GM19463 (cell line): Measurements from ENCODE around the gene CCDC57.
"Not testable (repeated sequence)": the region's sequence is repeated elsewhere in the genome, so short reads cannot be mapped to it uniquely, and the experiment has no call there.

Experiments
- ATAC-seq: cut with Tn5 transposase; IDR thresholded peaks from one replicate; pipeline ENCODE4 v1.9.1; 2021; ENCODE audit warnings: mild to moderate bottlenecking, moderate library complexity; ENCODE audit not compliant: unreplicated experiment

CCDC57 gene

DNA sequence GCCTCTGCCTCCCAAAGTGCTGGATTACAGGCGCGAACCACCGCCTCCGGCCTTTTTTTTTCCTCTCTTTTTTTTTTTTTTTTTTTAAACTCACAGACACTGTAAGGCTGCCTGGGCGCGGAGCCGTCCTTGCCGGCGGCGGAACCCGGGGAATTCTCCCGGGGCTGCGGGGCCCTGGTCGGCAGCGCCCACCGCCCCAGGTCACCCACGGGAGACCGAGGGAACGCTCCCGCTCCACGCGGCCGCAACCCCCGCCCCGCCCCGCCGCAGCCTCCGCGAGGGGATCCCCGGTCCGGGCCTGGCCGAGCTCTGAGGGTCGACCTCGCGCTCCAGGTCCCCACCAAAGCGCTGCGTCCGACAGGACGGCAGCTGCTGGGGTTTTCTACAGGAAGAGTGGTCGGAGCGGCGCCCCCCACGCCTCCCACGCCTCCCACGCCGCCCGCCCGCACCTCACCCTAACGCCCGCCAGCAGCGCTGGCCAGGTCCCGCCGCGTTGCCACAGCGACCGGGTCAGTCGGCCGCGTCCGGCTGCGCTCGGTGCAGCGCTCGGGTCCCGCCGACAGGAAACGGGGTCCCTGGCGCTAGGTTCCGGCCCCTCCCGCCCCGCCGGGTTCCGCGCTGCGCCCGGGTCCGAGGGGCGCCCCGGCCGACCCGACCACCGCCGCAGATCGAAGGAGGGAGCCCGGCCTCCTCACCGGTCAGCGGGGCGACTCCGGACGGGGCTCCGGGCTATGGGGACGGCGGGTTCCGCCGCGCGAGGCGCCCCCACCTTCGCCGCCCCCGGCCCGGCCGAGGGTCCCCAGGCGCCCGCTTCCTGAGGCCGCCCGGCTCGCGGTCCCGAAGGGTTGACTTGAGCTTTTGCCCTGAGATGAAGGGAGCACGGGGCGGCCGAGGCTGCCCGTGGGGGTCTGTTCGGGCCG, at the start of gene CCDC57:
Gene CCDC57, minus strand, starts transcription at position 512 of the 920 bp plus-strand sequence. CDS start 10,898 bp downstream, outside the sequence.
- peak; percentile 40 for ATAC-seq

DNA sequence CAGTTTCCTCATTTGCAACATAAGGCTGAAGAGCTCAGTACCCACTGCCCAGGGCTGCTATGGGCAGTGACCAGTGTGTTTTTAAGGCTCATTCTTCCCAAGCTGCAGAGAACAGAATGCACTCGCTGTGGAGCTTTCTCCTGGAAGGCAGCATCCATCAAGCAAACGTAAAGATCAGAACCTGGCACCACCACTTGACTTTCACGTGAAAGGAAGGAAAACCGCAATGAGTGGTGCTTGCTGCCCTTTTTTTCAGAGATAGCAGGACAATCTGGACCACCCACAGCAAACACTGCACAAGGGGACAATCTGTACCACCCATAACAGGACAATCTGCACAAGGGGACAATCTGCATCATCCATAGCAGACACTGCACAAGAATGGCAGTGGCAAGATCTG, 49.7 kb upstream of the CCDC57 start:
- ATAC-seq: no peak

DNA sequence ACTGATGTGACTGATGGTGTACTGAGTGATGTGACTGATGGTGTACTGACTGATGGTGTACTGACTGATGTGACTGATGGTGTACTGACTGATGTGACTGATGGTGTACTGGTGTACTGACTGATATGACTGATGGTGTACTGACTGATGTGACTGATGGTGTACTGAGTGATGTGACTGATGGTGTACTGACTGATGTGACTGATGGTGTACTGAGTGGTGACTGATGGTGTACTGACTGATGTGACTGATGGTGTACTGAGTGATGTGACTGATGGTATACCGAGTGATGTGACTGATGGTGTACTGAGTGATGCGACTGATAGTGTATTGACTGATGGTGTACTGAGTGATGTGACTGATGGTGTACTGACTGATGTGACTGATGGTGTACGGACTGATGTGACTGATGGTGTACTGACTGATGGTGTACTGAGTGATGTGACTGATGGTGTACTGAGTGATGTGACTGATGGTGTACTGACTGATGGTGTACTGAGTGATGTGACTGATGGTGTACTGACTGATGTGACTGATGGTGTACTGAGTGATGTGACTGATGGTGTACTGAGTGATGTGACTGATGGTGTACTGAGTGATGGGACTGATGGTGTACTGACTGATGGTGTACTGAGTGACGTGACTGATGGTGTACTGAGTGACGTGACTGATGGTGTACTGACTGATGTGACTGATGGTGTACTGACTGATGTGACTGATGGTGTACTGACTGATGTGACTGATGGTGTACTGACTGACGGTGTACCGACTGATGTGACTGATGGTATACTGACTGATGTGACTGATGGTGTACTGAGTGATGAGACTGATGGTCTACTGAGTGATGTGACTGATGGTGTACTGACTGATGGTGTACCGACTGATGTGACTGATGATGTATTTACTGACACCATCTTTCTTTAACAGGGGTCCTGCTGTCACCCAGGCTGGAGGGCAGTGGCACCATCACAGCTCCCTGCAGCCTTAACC, 47.6 kb upstream of the CCDC57 start:
- not testable (repeated sequence) for ATAC-seq

GRCh38 chr17:82258555-82258954, 45.9 kb upstream of the CCDC57 start:
- no peak for ATAC-seq

GRCh38 chr17:82257473-82257872, 44.8 kb upstream of the CCDC57 start:
- ATAC-seq: no peak

DNA sequence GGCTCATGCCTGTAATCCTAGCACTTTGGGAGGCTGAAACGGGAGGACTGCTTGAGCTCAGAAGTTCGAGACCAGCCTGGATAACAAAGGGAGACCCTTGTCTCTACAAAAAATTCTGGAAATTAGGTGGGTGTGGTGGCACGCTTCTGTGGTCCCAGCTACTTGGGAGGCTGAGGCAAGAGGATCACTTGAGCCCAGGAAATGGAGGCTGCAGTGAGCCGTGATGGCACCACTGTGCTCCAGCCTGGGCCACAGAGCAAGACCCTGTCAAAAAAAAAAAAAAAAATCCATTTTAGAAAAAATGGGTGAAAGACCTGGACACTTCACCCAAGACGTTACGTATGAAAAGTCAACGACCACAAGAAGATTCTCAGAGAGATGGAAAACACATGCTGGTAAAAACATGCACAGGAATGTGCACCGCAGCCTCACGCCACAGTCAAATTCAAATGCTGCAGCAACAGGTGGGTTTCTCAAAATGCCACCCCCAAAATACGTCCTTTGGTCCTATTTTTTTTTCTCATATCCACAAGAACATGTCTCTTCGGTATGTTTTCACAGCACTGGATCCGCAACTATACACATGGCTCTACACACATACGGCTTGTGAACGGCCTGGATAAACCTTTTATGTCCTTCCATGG, 43.7 kb upstream of the CCDC57 start:
- ATAC-seq: no peak

- ATAC-seq: no peak
Observed at GRCh38 chr17:82255402-82255972, 42.8 kb upstream of the CCDC57 start.

GRCh38 chr17:82254746-82255145, 42.1 kb upstream of the CCDC57 start:
- not testable (repeated sequence) for ATAC-seq

DNA sequence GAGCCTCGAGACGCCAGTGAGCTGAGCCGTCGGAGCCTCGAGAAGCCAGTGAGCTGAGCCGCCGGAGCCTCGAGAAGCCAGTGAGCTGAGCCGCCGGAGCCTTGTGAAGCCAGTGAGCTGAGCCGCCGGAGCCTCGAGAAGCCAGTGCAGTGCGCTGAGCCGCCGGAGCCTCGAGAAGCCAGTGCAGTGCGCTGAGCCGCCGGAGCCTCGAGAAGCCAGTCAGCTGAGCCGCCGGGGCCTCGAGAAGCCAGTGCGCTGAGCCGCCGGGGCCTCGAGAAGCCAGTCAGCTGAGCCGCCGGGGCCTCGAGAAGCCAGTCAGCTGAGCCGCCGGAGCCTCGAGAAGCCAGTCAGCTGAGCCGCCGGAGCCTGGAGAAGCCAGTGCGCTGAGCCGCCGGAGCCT, 41.5 kb upstream of the CCDC57 start:
- not testable (repeated sequence) for ATAC-seq

DNA sequence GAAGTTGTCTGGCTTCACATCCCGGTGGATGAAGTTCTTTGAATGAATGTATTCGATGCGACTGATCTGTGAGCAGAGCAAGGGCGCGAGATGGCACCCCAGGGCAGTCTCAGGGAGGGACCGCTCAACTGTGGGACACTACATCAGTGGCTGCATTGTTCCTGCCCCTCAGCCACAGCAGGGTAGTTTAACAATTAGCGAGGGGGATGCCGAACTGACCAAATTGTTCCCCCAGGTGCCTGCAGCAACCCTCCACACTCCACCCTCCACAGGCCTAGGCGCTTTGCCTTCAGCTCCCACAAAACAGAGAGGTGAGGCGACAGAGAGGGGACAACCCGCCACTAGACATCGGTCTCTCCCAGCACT, 40.5 kb upstream of the CCDC57 start:
- no peak for ATAC-seq

DNA sequence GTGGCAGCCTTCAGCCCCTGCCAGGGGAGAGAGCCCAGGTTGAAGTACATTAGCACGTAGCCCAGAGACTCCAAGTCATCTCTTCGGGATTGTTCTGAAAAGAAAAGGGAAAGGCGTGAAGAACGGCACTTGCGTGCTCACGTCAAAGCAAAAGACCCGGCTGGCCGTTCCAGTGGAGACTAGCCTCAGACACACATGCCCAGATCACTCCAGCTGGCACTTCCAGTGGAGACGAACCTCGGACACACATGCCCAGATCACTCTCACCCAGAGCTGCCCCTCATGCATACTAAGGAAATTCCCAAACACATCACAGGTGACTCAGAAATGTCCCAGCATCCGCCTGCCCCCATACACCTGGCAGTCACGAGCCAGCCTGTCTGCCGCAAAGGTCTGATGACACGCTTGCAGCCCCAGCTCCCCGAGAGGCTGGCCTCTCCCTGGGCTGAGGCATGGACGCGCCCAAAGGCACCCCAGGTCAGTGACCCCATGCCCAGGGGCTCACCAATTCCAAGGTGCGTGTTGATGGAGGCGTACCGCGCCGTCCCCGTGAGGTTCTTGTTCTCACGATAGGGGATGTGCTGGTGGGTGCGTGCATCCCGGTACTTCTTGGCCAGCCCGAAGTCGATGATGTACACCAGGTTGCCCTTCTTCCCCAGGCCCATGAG, 40.0 kb upstream of the CCDC57 start:
- no peak for ATAC-seq

GRCh38 chr17:82250868-82251500, 38.3 kb upstream of the CCDC57 start:
- no peak for ATAC-seq

DNA sequence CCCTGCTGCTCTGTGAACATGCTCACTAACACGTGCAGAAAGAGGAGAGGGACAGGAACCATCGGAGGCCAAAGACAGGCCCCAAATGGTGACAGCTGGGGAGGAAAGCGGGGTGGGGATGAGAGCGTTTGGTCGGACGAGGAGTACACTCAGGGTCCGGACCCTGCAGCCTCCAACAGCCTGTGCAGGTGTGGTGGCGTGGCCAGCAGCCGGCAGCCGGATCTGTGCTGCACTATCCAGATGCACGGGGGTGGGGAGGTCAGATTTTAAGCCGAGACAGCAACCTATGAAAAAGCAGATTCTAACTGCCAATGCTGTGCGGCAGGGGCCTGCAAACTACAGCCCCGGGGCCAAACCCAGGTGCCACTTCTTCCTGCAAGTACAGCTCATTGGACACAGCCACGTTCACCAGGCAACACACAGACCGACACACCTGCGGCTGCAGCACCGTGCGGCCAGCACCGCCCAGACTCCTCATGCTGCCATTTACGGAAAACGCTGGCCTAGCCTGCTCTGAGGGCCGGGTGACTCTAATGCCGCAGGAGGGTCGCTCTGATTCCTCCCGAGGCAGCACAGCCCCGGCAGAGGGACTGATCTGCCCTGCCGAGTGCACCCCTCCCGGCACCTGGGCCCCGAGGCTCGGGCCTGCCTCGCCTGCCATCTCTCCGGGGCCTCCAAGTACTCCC, 37.4 kb upstream of the CCDC57 start:
- no peak for ATAC-seq

DNA sequence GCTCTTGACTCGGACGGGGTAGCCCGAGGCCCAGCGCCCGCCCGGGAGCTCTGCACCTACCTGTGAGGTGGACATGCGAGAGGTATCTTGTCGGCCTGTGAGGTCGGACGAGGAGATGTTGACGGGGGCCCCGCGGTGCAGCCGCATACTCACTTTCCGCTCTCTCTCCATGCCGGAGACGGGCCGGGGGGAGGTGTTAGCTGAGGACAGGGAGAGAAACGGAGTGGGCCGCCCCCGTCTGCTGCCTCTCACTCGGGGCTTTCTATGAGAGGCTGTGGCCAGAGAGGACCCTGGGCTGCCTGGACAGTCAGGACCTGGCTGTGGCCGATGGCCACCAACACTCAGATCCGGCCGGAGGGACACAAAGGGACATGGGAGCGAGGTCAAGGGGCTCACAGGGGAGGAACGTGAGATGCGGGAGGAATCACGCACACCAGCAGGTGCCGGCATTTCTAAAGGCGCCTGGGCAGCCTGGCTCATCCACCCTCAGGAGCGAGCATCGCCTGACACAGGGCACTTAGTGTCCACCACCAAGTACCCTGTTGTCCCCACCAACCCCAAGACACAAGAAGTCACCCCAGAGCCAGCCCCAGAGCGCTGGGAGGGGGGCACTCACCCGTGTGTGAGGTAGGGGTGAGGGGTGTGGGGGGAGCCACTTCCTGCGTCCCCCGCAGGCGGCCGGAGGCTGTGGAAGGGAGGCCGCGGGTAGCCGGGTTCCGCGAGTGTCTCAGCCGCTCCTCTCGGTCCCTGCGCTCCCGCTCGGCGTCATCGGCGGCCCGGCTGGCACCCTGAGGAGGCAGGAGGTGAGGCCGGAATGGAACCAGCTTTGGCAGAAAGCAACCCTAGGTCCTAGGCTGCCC, 36.4 kb upstream of the CCDC57 start:
- no peak for ATAC-seq

- ATAC-seq: no peak
Observed at GRCh38 chr17:82247856-82248671, 35.4 kb upstream of the CCDC57 start.

- no peak for ATAC-seq
Observed at GRCh38 chr17:82247182-82247823, 34.7 kb upstream of the CCDC57 start.
